Measurements from ENCODE around the gene OR52W1. TPM values are rescaled to one million over a fixed set of nuclear protein-coding genes. Genes with fewer than 3 reads are reported as not detected.

Gene OR52W1
- polyA plus RNA-seq, 4 donors: 0.14 to 0.16 TPM; not detected in 2

Other genes with a start within 250 kb of the OR52W1 start
- gene OR56A5, start 230.7 kb upstream of the OR52W1 start, polyA plus RNA-seq (ENCODE audit: insufficient read length in 4 of 4): not detected
- not detected for gene OR52L1, start 212.2 kb upstream of the OR52W1 start, polyA plus RNA-seq (ENCODE audit: insufficient read length in 4 of 4)
- gene OR56A4, start 192.3 kb upstream of the OR52W1 start, polyA plus RNA-seq (ENCODE audit: insufficient read length in 4 of 4): under 1 TPM in 1 of 4 donors, not detected in 3; 0.06 TPM
- not detected for gene OR56A1, start 168.5 kb upstream of the OR52W1 start, polyA plus RNA-seq (ENCODE audit: insufficient read length in 4 of 4)
- gene OR56B4, start 91.5 kb upstream of the OR52W1 start, polyA plus RNA-seq (ENCODE audit: insufficient read length in 4 of 4): under 1 TPM in 1 of 4 donors, not detected in 3; 0.22 TPM
- not detected for gene OR52B2, start 28.9 kb upstream of the OR52W1 start, polyA plus RNA-seq (ENCODE audit: insufficient read length in 4 of 4)
- 1 to 10 TPM in 2 of 4 donors, under 1 TPM in 2; 0.23 to 2.3 (median 0.98) TPM for gene C11orf42, start 6.3 kb downstream of the OR52W1 start, polyA plus RNA-seq (ENCODE audit: insufficient read length in 4 of 4)
- 10 to 100 TPM; 40.0 to 68.9 (median 46.3) TPM for gene FHIP1B, start 35.4 kb downstream of the OR52W1 start, polyA plus RNA-seq (ENCODE audit: insufficient read length in 4 of 4)
- under 1 TPM; 0.09 to 0.34 (median 0.27) TPM for gene CNGA4, start 39.9 kb downstream of the OR52W1 start, polyA plus RNA-seq (ENCODE audit: insufficient read length in 4 of 4)
- gene CCKBR, start 60.6 kb downstream of the OR52W1 start, polyA plus RNA-seq (ENCODE audit: insufficient read length in 4 of 4): under 1 TPM; 0.25 to 0.76 (median 0.56) TPM
- gene CAVIN3, start 121.3 kb downstream of the OR52W1 start, polyA plus RNA-seq (ENCODE audit: insufficient read length in 4 of 4): 10 to 100 TPM; 12.0 to 39.8 (median 16.9) TPM
- gene SMPD1, start 191.2 kb downstream of the OR52W1 start, polyA plus RNA-seq (ENCODE audit: insufficient read length in 4 of 4): 10 to 100 TPM; 33.8 to 35.8 (median 34.8) TPM
- 10 to 100 TPM; 47.0 to 60.0 (median 51.3) TPM for gene APBB1, start 219.9 kb downstream of the OR52W1 start, polyA plus RNA-seq (ENCODE audit: insufficient read length in 4 of 4)
- gene HPX, start 241.8 kb downstream of the OR52W1 start, polyA plus RNA-seq (ENCODE audit: insufficient read length in 4 of 4): 1 to 10 TPM; 2.4 to 7.4 (median 3.6) TPM

All from left renal pelvis (tissue), 4 donors.